Fibroblast of skin of left biceps (primary cell): ENCODE measurements around the gene HS3ST3B1.

Source experiments
- DNase-seq, 2 experiments: peaks; one replicate each; pipeline ENCODE4 v3.0.0-alpha.2; 2013; ENCODE audit warnings: low read depth in 2 of 2

The HS3ST3B1 gene

GRCh38 chr17:14354807-14355206 is 53.9 kb downstream of the HS3ST3B1 start:
- DNase-seq, result no peak

GRCh38 chr17:14355556-14355955 is 54.7 kb downstream of the HS3ST3B1 start:
- DNase-seq, result no peak

DNA sequence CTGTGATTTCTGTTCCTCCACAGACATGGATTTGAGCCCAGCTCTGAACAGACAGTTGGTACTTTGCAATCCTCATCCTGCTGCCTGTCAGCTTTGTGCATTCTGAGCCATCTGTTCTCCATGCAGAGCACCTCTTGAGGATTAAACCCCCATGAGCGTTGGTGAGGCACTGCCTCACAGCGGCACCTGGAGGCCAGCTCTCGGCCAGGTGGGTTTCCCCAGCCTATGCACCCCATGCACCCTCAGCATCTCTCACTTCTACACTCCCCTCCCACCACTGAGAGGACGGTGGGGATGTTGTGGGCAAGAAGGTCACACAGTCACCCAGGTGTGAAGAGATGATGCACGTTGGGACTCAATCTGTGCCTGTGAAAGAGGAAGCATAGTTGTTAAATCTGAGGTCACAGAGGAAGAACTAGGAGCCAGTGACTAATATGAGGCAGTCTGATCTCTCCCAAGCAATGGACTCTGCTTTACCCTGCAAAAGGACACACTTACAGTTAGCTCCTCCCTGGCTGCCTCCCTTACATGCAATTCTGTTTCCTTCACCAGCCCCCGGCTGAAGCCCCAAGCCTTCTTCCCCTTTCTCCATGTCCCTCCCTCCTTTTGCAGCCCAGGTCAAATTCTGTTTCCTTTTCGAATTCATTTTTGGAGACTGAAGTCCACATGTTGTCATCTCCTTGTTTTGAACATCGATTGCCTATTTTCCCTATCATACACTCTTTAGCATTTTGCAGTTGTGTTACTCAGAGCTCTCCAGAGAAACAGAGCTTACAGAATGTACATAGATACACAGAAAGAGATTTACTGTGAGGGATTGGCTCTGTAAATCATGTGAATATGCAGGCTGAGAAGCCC is 58.5 kb downstream of the HS3ST3B1 start:
- no peak for DNase-seq

DNA sequence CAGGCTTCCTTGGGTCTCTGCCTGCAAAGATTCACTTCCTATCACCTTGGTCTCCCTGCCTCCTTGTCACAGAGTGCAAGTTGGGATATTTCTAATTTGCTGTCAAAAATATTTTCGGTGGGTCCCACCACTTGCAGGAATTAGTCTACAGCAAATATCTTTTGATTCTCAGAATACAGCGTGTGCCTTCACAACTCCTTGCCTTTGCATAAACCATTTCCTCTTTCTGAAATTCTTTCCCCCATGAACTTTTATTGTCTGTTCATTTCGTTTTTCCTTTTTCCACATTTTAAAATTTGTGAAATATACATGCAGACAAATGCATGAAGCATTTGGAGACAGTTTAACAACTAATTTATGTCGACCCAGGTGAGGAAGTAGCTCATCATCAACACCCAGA is 60.0 kb downstream of the HS3ST3B1 start:
- DNase-seq, result no peak

DNA sequence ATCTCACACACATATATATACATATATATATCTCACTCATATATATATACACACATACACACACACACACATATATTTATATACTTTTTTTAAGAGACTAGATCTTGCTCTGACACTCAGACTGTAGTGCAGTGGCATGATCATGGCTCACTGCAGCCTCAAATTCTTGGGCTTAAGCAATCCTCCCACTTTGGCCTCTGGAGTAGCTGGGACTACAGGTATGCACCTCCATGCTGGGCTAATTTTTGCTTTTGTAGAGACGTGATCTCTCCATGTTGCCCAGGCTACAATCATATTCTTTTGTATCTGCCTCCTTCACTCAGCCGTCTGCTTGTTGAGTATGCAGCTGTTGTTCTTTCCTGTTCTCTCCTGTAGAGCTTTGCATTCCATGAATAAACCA is 60.6 kb downstream of the HS3ST3B1 start:
- no peak for DNase-seq

GRCh38 chr17:14361945-14362508 is 61.1 kb downstream of the HS3ST3B1 start:
- DNase-seq, result no peak

DNA sequence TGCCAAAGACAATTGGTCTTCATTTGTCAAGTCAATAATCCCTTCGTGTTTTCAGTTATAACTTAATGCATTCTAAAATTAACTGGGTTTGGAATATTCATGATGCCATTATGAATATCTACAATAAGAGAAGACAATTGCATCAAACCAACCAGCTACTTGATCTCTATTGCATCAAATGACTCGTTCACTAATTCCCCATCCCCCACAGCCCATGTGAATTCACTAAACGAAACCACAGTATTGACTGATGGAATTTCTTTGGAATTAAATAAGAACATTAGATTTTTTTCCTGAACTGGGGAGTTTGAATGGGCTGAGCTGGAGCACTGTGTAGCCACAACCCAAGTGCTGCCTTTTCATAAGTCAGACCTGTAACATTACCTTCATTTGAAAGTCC is 65.3 kb downstream of the HS3ST3B1 start:
- DNase-seq, result peak; percentile 19 to 20

DNA sequence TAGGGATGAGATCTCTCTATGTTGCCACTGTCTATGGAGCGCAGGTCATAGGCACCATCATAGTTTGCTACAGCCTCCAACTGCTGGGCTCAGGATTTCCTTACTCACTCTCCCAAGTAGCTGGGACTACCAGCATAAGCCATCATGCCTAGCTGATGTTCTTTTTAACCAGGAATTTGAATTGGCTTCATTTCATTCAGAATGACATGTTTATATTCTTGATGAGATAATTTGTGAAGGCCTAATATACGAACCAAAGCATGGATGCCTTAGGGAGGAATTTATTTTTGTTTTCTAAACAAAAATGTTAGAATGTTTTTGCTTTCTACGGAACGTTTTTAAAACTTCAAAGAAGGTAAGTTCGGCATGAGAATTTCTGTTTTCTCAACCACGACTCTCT is 71.6 kb downstream of the HS3ST3B1 start:
- DNase-seq, result no peak

DNA sequence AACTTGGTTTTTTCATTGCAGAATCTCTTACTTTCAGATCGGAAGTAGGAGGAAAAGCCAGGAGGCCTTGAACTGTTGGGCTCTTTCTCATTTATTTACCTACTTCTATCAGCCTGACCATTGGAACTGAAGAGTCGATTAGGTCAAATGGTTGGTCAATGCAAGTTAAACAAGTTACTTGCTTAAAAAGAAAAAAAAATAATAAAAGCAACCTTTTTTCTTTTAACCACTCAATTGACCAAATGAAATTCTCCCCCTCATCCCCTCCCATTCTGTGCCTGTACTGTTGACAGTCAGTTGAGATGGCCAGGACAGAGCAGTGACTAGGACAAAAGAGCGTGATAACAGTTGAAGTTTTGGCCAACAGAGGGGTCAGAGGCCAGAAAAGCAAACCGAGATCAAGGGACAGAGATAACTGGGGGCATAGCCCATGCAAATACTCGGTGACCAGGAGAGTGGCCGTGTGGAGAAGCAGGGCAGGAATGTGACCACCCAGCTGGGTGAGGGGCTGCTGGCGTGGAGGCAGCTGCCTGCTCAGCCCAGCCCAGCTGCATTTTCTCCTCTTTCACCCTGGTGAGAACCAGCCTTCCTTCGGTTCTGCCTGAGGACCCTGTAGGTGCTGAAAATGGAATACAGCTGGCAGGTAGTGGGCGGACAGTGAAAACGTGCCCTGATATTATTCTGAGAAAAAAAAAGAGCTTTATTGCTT is 72.2 kb downstream of the HS3ST3B1 start:
- DNase-seq, result no peak

DNA sequence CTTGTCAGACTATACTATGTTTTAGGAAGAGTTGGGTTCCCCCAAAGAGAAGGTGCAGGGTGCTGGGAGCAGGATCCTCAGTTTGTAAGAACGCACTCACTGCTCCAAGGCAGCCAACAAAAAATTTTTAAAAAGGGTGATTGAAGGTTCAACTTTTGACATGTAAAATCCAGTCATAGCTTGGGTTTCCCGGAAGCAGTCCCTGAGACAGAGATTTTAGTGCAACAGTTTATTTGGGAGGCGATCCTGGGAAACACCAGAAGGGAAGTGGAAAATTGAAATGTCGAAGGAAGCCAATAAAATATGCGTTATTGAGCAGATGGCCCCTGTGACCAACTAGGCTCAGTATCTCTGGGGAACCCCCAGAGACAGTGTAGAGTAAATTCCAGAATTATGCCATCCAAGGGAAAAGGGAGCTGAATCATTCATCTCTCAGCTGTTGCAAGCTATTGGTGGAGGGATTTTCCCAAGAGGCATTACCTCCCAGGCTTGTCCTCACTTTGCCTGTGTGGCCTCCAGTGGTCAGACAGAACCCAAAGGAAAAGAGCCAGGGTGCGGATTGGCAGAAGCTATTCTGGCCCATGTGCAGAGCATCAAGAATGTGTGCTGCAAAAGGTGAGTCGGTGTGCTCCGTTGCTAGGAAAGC is 72.9 kb downstream of the HS3ST3B1 start:
- no peak for DNase-seq

DNA sequence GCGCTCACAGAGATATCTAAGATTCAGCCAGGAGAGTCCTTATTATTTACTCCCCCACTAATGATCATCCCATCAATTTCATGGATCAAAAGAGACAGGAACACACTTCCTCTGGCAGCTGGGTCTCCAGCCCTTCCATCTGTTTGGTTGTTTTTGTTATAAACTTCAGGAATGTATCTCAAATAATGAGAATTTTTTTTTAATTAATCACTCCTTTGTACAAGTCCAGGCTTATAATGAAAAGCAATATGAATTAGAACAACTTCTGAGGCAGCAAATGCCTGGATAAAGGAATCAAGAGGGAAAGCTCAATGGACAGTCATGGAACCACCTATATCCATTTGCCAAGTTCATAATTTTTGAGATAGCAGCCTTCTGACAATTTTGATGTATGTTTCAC is 73.4 kb downstream of the HS3ST3B1 start:
- no peak for DNase-seq

DNA sequence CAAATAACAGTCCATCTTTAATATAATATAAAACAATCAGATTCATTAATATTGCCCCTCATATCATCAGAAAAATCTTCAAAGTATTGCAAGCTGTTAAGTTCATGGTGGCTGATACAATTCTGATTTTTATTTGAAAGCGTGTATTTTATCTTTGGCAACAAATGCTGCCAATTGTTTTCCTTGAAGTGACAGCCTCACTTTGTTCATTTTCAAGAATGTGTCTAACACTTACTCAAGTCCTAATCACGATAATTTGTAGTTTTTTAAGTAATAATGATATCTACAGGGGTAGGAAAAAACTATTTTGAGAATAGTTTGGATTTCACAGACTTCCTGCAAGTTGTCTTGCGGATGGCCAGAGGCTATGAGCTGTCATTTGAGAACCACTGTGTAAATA is 75.8 kb downstream of the HS3ST3B1 start:
- DNase-seq, result no peak

DNA sequence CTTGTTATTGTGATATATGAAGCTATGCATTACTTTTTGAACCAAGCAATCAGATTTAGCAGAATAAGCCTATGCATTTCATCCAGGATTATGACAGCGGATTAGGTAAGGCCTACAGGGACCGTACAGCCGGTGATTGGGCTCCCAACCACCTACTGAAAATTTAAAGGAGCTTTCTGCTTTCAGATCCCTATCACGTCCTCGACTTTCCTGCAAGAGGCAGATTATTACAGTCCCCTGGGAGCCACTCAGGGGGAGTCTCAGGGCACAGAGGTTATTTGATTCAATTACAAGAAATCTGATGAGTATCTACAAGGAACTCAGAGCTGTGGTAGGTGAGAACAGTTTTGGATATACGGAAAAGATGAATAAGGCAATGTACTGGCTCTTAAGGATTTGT is 80.7 kb downstream of the HS3ST3B1 start:
- DNase-seq, result no peak

GRCh38 chr17:14387036-14387435 is 86.2 kb downstream of the HS3ST3B1 start:
- DNase-seq, result no peak

DNA sequence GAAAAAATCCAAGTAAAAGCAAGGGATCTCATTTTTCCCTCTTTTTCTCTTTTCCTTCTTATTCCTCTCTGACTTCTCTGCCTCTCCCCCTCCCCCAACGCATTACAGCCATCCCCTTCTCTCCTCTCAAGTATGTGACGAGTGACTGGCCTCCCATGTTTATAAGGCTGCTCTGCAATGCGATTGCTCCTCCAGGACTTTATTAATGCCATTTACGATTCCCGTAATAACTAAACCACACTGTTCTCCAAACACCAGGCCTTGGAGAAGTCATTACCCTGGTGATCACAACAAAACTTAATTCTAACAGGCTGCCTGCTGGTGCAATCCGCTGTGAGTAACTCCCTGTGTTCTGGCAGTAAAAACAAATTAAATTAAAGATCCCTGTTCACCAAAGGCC is 88.8 kb downstream of the HS3ST3B1 start:
- no peak for DNase-seq

GRCh38 chr17:14393723-14394122 is 92.8 kb downstream of the HS3ST3B1 start:
- no peak for DNase-seq

DNA sequence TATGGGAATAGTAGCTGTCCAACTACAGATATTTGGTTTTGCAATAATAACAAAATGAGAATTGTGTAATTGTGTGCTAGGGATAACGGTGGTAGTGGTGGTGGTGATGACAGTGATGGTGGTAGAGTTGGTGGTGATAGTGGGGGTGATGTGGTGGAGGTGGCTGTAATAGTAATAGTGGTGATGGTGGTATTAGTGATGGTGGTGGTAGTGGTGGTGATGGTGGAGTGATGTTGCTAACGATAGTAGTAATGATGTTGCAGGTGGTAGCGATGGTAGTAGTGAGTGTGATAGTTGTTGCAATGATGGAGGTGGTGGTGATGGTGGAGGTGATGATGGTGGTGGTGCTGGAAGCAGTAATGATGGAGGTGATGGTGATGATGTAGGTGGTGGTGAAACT is 94.4 kb downstream of the HS3ST3B1 start:
- DNase-seq, result no peak

GRCh38 chr17:14396547-14396946 is 95.7 kb downstream of the HS3ST3B1 start:
- DNase-seq, result no peak

GRCh38 chr17:14398766-14399165 is 97.9 kb downstream of the HS3ST3B1 start:
- no peak for DNase-seq
